ENCODE data around the gene PLA2G15. TPM values are rescaled to one million over a fixed set of nuclear protein-coding genes. Genes with fewer than 3 reads are reported as not detected.

The PLA2G15 gene
- total RNA-seq, 2 experiments from 2014 or later, result 8.6 to 9.4 TPM

GRCh38 chr16:68299571-68300453 lies 54.6 kb downstream of the PLA2G15 start:
- POLR2A ChIA-PET, result interaction anchor here (0.6 to 2.3 kb wide), 9 partner anchors 8 to 408 kb away, joined by 3 to 9 read pairs (median 3); partner anchors contain the start of genes PRMT7 and SLC7A6OS
- Mint-ChIP-seq H3K27ac (peak overlapping the region; percentile 30), H3K4me1 (ENCODE audit: low read depth) (peaks cover 4% of the 10 kb centered on the region), H3K27me3 (ENCODE audit: low read depth) (no peaks in the 10 kb centered on the region), H3K36me3 (ENCODE audit: low read depth) (peaks cover 87% of the 10 kb centered on the region), H3K9me3 (ENCODE audit: insufficient read depth) (no peaks in the 10 kb centered on the region), H3K4me3 (no peak overlapping the region)
- CTCF ChIA-PET, result interaction anchor here (0.7 to 11.9 kb wide), 5 partner anchors 8 to 53 kb away, joined by 3 to 104 read pairs (median 6); partner anchors contain the start of gene SLC7A6
- no peak for DNase-seq
- ATAC-seq, result peak; percentile 33

- POLR2A ChIA-PET, result interaction anchor here (0.7 to 2.3 kb wide), 7 partner anchors 8 to 39 kb away, joined by 3 to 9 read pairs (median 6); partner anchors contain the start of genes PRMT7 and SLC7A6OS
- H3K27me3 Mint-ChIP-seq (ENCODE audit: low read depth), result no peaks in the 10 kb centered on the region
- DNase-seq (no peak), ATAC-seq (no peak)
- no peak overlapping the region for H3K4me3 Mint-ChIP-seq
- H3K27ac Mint-ChIP-seq, result peak overlapping the region; percentile 31
- H3K36me3 Mint-ChIP-seq (ENCODE audit: low read depth), result peaks cover 86% of the 10 kb centered on the region
- no peaks in the 10 kb centered on the region for H3K9me3 Mint-ChIP-seq (ENCODE audit: insufficient read depth)
- CTCF ChIA-PET, result interaction anchor here (1.0 to 11.9 kb wide), 4 partner anchors 9 to 39 kb away, joined by 3 to 104 read pairs (median 6); partner anchors contain the start of gene SLC7A6
- H3K4me1 Mint-ChIP-seq (ENCODE audit: low read depth), result peaks cover 8% of the 10 kb centered on the region
Measured at GRCh38 chr16:68300734-68301459, 55.7 kb downstream of the PLA2G15 start.

DNA sequence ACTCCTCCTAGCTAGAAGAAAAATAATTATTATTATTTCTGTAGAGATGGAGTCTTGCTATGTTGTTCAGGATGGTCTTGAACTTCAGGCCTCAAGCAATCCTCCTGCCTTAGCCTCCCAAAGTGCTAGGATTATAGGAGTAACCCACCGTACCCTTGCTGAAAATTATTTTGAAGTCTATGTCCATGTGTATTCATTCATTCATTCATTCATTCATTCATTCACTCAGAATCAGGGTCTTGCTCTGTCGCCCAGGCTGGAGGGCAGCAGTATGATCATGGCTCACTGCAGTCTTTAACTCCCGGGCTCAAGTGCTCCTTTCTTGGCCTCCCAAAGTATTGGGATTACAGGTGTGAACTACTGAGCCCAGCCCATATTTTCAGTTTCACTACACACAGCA lies 61.5 kb downstream of the PLA2G15 start:
- no peak for ATAC-seq
- no peak for DNase-seq
- ChIA-PET CTCF (interaction anchor here (1.2 to 6.4 kb wide), 3 partner anchors 15 to 44 kb away, joined by 3 to 118 read pairs (median 3); partner anchors contain the start of gene SLC7A6), POLR2A (no interaction called here)
- Mint-ChIP-seq H3K27me3 (ENCODE audit: low read depth) (no peaks in the 10 kb centered on the region), H3K4me1 (ENCODE audit: low read depth) (peaks cover 23% of the 10 kb centered on the region), H3K4me3 (no peak overlapping the region), H3K36me3 (ENCODE audit: low read depth) (peaks cover 56% of the 10 kb centered on the region), H3K27ac (no peak overlapping the region), H3K9me3 (ENCODE audit: insufficient read depth) (no peaks in the 10 kb centered on the region)

DNA sequence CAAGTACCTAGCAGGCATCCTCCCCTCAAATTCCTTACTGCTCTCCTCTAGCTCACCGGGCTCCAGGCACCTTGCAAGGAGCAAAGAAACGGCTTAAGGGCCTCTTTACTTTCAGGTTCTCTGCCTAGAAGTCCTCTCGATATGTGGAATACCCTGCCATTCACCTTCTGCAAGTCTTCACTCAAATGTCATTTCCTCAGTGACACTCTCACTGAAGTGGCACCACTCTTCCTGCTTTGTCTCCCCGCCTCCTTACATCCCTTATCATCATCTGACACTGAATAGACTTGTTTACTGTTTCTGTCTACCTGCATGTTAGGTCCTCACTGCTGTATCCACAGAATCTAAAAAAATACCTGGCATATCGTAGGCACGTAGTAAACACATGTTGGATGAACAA lies 64.6 kb downstream of the PLA2G15 start:
- ChIA-PET POLR2A (interaction anchor here (0.5 to 3.7 kb wide), 3 partner anchors 9 to 1297 kb away, joined by 3 to 41 read pairs (median 6); partner anchors contain the start of gene SLC7A6), CTCF (interaction anchor here (6.4 kb wide), 1 partner anchor 47 kb away, joined by 118 read pairs; the partner anchor contains the start of gene SLC7A6)
- DNase-seq (peak; percentile 38), ATAC-seq (no peak)
- H3K36me3 Mint-ChIP-seq (ENCODE audit: low read depth), result peaks cover 48% of the 10 kb centered on the region
- H3K4me1 Mint-ChIP-seq (ENCODE audit: low read depth), result peaks cover 45% of the 10 kb centered on the region
- no peaks in the 10 kb centered on the region for H3K27me3 Mint-ChIP-seq (ENCODE audit: low read depth)
- H3K27ac Mint-ChIP-seq, result peak overlapping the region; percentile 88
- H3K4me3 Mint-ChIP-seq, result peak overlapping the region; percentile 89
- no peaks in the 10 kb centered on the region for H3K9me3 Mint-ChIP-seq (ENCODE audit: insufficient read depth)

GRCh38 chr16:68310437-68310773 lies 65.2 kb downstream of the PLA2G15 start:
- Mint-ChIP-seq H3K27ac (peak overlapping the region; percentile 88), H3K4me3 (peak overlapping the region; percentile 89), H3K27me3 (ENCODE audit: low read depth) (no peaks in the 10 kb centered on the region), H3K4me1 (ENCODE audit: low read depth) (peaks cover 41% of the 10 kb centered on the region), H3K36me3 (ENCODE audit: low read depth) (peaks cover 45% of the 10 kb centered on the region), H3K9me3 (ENCODE audit: insufficient read depth) (no peaks in the 10 kb centered on the region)
- ChIA-PET CTCF (interaction anchor here (0.6 to 6.4 kb wide), 16 partner anchors 11 to 64 kb away, joined by 3 to 118 read pairs (median 4); partner anchors contain the start of gene SLC7A6), POLR2A (interaction anchor here (0.8 to 3.7 kb wide), 12 partner anchors 8 to 66 kb away, joined by 3 to 41 read pairs (median 8); partner anchors contain the start of genes PLA2G15 and SLC7A6)
- DNase-seq (no peak), ATAC-seq (no peak)

Small RNA genes within 50 kb of the gene (microRNA-seq; reads per million reads assigned to microRNA genes)
- not detected for gene MIR6773

Other genes starting within 250 kb of the PLA2G15 start
- gene DPEP2, start 245.9 kb upstream of the PLA2G15 start, total RNA-seq, result 1 to 10 TPM; 5.6 to 5.9 TPM
- not detected for gene DPEP2NB, start 229.5 kb upstream of the PLA2G15 start, total RNA-seq
- 10 to 100 TPM; 13.6 to 13.9 TPM for gene DDX28, start 222.1 kb upstream of the PLA2G15 start, total RNA-seq
- gene DUS2, start 222.1 kb upstream of the PLA2G15 start, total RNA-seq, result 10 to 100 TPM; 24.1 to 25.2 TPM
- 100 to 1,000 TPM; 166 to 169 TPM for gene NFATC3, start 160.0 kb upstream of the PLA2G15 start, total RNA-seq
- gene ESRP2, start 9.2 kb upstream of the PLA2G15 start, total RNA-seq, result under 1 TPM in 1 of 2 experiments, not detected in 1; 0.18 TPM
- 10 to 100 TPM; 84.1 to 85.0 TPM for gene SLC7A6, start 19.2 kb downstream of the PLA2G15 start, total RNA-seq
- 10 to 100 TPM; 26.3 to 30.7 TPM for gene SLC7A6OS, start 65.6 kb downstream of the PLA2G15 start, total RNA-seq
- 10 to 100 TPM; 70.4 to 73.2 TPM for gene PRMT7, start 65.6 kb downstream of the PLA2G15 start, total RNA-seq
- gene SMPD3, start 203.1 kb downstream of the PLA2G15 start, total RNA-seq, result 10 to 100 TPM; 11.1 to 12.0 TPM